SIG-M5 treated with dmso at 0.1 percent for 504 hours (cell line): Measurements from ENCODE around the gene KDELR1.
"Not testable (repeated sequence)": the region's sequence is repeated elsewhere in the genome, so short reads cannot be mapped to it uniquely, and the experiment has no call there.

Experiments used
- DNase-seq: peaks from one replicate; lab custom pipeline; 2025; ENCODE audit not compliant: unreplicated experiment; lab: John Stamatoyannopoulos, UW

Gene KDELR1

GRCh38 chr19:48371771-48372170 is 19.6 kb downstream of the KDELR1 start:
- DNase-seq, result not testable (repeated sequence)

DNA sequence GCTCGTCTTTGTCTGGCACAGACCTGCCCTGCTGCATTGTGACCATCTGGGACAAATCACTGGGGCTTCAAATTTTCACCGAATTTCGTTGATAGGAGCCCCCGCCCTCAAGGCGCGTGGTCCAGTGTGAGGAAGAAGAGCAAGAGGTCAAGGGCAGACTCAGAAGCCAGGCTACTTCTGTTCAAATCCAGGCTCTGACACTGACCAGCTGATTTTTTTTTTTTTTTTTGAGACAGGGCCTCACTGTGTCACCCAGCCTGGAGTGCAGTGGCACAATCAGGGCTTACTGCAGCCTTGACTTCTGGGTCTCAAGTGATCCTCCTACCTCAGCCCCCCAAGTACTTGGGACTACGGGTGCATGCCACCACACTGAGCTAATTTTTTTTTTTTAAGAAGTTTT is 20.0 kb downstream of the KDELR1 start:
- DNase-seq, result no peak

DNA sequence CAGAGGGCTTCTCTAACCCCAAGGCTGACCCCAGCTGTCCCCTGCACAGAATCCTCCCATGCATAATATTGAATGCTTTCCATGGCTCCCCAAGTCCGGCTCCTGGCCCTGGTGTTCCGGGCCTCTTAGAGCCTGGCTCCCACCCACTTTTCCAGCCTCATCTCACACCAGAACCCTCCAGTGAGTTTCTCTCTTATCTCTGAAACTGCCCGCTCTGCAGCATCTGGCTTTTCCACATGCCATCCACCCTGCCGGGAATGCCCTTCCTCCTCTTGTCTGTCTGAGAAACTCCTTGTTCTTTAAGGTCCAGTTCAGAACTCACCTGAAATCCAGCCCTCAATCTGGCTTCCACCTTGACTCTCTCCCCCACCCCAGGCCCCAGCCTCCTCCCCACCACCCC is 20.4 kb downstream of the KDELR1 start:
- DNase-seq, result no peak

GRCh38 chr19:48368936-48369335 is 22.4 kb downstream of the KDELR1 start:
- no peak for DNase-seq

DNA sequence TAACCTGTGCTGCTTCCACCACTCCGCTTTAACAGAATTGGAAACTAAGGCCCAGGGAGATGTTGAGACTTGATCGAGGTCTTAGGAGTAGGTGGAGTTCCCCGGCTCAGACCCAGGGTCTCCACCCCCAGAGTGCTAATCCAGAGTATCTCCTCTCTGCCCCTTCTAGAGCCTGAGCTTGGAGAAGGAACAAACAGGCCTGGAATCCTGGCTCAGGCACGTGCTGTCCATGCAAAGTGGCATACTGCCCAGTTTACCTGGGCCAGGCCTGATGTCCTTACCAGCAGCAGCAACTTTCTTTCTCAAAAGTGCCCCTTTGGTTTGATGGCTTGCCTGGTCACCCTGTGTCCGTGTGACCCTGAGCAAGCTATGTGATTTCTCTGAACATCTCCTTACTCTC is 23.5 kb downstream of the KDELR1 start:
- no peak for DNase-seq

DNA sequence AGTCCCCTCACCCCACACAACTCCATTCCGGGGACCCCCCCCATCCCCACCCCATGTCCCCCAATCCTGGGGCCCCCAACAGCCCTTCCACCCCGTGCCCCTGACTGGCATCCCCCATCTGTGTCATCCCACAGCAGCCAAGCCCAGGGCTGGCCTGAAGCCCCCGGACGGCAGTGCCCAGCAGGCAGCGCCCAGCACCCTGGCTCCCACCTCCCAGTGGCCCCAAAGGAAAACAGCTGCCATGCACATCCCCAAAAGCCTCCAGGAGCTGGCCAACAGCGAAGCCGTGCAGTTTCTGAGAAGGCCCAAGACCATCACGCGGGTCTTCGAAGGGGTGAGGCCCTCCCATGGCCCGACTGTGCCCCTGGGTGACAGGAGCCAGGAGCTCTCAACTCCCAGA is 25.7 kb downstream of the KDELR1 start:
- no peak for DNase-seq

- DNase-seq, result no peak
These were observed 26.6 kb downstream of the KDELR1 start for GRCh38 chr19:48364598-48365348.

DNA sequence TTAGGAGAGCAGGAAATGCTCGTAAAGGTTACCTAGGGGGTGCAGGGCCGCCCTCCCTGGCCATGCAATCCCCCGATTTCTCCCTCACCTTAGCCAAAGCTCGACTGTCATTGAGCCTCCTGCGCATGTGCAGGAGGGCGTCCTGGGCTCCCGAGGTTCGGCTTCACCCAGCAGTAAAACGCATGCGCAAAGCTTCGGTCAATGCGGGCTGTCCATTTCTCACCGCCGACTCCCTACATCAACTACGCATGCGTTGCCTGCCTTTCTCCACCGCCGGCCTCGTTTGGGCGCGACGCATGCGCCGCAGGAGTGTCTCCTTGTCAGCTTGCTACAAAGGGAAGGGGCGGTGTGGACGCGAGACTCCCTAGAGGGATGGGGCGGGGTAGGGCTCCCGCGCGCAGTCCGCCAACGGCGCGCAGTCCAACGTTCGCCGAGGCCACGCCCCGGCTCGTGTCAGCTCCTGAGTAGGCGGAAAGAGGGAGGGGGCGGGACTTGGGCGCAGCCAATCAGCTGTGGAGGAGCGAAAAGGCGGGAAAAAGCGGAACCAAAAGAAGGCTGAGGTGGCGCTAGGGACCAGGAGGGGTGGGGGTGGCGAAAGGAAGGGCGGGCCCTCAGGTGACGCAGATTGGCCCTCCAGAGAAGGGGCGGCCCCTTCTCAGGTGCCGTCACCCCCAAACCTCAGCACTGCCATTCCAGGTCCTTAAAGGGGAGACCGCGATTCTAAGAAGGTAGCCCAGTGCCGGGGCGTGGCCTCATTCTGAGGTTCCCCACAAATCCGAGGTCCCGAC is 27.3 kb downstream of the KDELR1 start, which contains the start of the genes SYNGR4 and TMEM143:
TSS of gene SYNGR4 (plus strand) at position 558 of the 788 bp plus-strand sequence. CDS start 1,476 bp downstream, outside the sequence.
TSS of gene TMEM143 (minus strand) at position 131 of the 788 bp plus-strand sequence. CDS start at position 111, 20 bp downstream.
- DNase-seq, result peak; percentile 99

GRCh38 chr19:48363500-48363809 is 27.9 kb downstream of the KDELR1 start:
- DNase-seq, result no peak

GRCh38 chr19:48362716-48363499 is 28.4 kb downstream of the KDELR1 start:
- peak; percentile 94 for DNase-seq

DNA sequence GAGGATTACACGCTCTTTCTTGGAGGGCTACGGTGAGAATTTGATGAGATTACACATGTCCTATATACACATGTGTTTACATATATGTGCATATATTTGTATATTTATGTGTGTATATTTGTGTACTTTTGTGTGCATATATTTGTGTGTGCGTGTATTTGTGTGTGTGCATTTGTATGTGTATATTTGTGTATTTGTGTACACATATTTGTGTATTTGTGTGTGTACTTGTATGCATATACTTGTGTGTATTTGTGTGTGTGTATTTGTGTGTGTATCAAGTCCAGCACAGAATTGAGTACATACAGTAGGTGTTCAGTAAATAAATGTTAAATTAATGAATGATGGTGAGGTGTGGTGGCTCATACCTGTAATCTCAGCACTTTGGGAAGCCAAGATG is 29.4 kb downstream of the KDELR1 start:
- DNase-seq, result no peak

GRCh38 chr19:48359123-48359522 is 32.2 kb downstream of the KDELR1 start:
- no peak for DNase-seq

GRCh38 chr19:48355365-48355954 is 35.9 kb downstream of the KDELR1 start:
- no peak for DNase-seq

GRCh38 chr19:48354332-48354992 is 36.9 kb downstream of the KDELR1 start:
- no peak for DNase-seq

DNA sequence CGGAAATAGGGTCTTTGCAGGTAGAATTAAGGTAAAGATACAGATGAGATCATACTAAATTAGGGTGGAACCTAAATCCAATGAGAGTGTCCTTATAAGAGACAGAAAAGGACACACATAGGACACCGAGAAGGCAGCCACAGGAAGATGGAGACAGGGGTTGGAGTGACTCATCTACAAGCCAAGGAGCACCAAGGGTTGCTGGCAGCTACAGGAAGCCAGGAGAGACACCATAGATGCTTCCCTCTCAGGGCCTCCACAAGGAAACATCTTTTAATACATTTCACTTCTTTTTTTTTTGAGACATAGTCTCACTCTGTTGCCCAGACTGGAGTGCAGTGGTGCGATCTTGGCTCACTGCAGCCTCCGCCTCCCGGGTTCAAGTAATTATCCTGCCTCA is 37.7 kb downstream of the KDELR1 start:
- no peak for DNase-seq

DNA sequence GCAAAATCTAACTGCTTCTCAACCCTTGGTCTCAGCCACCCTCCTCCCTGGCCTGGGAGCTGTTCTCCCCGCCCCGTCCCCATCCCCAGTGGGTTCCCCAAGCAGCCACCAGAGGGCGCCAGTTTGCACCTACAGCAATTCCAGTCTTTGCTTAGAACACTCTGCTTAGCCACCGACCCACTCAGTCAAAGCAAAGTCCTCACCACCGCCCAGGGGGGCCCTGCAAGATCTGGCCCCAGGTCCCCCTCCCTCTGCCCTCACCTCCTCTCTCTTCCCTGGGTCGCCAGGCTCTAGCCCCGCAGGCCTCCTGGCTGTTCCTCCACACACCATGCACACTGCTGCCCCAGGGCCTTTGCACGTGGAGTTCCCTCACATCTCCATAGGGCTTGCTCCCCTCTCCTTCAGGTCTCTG is 40.0 kb downstream of the KDELR1 start:
- peak; percentile 43 for DNase-seq

- DNase-seq, result no peak
These were observed 40.5 kb downstream of the KDELR1 start for GRCh38 chr19:48350856-48351255.

GRCh38 chr19:48348737-48349136 is 42.6 kb downstream of the KDELR1 start:
- DNase-seq, result no peak

DNA sequence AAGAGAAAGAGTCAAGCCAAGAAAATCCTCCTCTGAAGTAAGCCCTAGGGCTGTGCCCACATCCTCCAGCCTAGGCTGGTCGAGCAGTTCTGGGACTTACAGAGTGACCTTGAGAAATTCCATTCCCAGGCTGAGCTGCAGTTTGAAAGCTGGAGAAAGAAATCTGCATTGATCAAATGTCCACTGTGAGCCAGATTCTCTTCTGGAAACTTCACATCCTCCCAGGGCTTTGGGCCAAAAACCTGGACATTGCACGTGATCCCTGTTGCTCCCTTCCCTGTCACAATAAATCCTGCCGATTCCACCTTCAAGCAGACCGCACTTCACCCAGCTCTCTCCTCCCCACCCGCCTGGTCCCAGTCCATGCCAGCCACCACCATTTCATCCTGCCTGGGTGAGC is 43.3 kb downstream of the KDELR1 start:
- no peak for DNase-seq

- DNase-seq, result no peak
These were observed 45.2 kb downstream of the KDELR1 start for GRCh38 chr19:48346191-48346590.

DNA sequence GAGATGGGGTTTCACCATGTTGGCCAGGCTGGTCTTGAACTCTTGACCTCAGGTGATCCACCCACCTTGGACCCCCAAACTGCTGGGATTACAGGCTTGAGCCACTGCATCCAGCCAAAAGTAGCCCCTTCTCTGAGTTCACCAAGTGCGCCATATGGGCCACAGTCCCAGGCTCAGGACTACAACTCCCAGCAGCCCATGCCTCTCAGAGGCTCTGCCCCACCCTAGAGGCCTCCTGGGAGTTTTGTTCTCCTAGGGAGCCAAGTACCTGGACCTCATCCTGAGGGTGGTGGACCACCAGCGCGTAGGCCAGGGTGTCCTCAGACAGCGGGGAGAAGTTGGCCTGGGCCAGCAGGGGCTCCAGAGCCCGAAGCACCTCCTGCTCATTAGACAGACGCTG is 46.5 kb downstream of the KDELR1 start:
- DNase-seq, result no peak
